Thyroid gland (tissue), 4 donors: ENCODE measurements around the gene RANBP10.

Experiments used
- CTCF ChIP-seq, 6 experiments: fragments of 200-600 bp in 3 of 6; fragments of 450-650 bp in 3 of 6; sonication (generic) in 3 of 6; IDR thresholded peaks; one replicate each; pipeline ENCODE4 v1.5.1; 2016 to 2019; ENCODE audit warnings: antibody characterized with exemption in 6 of 6, mild to moderate bottlenecking in 2 of 6, inconsistent platforms in 1 of 6, moderate library complexity in 1 of 6
- POLR2A ChIP-seq, 2 donors: fragments of 450-650 bp; IDR thresholded peaks; one replicate each; pipeline ENCODE4 v1.6.1; 2017; ENCODE audit warnings: antibody characterized with exemption in 2 of 2, mild to moderate bottlenecking in 2 of 2, moderate library complexity in 1 of 2

GRCh38 chr16:67825906-67826305 lies 19.5 kb upstream of the RANBP10 start:
- TF ChIP-seq POLR2A (IDR thresholded peaks at IDR 0.05) (no peak), CTCF (IDR thresholded peaks at IDR 0.05) (no peak)
